Inflammatory macrophage treated with lipopolysaccharide for 1 hour (primary cell): ENCODE data around the gene NCOR2.
"Not testable (repeated sequence)": the region's sequence is repeated elsewhere in the genome, so short reads cannot be mapped to it uniquely, and the experiment has no call there.

Experiments used
- DNase-seq, 2 donors: peaks; one replicate each; pipeline ENCODE4 v3.0.0-alpha.2; 2020 to 2022

The NCOR2 gene

DNA sequence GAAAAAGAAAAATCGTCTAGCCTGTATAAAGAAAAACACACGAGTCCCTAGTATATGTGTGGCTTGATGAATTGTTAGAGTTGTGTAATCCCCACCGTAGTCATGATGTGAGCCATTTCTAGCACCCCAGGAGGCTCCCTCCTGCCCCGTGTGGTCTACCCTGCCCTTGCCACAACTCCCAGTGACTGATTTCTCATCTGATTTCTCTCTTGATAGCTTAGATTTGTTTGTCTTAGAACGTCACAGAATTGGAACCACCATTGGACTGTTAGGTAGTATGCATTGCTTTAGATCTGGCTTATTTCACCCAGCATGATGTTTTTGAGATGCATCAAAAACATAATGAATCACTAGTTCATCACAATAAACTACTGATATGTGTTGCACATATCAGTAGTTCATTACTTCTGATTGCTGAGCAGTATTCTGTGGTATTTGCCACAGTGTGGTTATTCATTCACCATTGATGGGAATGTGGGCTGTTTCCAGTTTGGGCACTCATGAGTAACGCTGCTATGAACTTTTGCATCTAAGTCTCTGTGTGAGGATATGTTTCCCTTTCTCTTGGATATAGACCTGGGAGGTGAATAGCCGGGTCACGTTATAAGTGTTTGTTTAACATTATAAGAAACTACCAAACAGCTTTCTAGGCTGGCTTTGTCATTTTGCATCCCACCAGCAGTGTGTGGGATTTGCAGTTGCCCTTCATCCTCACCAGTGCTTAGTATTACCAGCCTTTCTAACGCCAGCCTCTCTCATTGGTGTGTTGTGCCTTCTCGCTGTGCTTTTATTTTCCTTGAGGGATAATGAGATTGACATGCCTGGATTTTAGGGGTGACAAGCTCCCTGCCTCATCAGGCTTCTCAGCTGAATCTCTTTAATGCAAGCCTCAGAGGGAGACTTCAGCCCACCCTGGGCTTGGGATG lies 31.9 kb upstream of the NCOR2 start:
- peak in 1 of 2 donors; percentile 29 for DNase-seq

DNA sequence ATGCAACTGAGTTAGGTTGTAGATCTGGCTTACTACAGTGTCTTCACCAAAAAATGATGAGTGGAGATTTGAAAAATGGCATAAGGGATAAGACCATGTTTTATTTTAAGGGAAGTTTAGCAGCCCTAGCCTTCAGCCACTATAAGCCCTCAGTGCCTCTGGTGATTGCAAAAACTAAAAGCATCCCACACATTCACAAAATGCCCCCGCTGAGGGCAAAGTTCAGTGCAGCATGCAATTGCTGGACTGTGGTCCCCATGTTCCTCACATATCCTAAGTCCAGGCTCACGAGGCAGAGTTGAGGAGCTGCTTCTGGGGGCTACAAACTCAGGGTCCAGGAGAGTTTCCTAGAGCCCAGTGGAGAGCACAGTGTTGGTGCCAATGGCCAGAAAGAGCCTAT lies 29.6 kb upstream of the NCOR2 start:
- peak; percentile 43 to 62 for DNase-seq

DNA sequence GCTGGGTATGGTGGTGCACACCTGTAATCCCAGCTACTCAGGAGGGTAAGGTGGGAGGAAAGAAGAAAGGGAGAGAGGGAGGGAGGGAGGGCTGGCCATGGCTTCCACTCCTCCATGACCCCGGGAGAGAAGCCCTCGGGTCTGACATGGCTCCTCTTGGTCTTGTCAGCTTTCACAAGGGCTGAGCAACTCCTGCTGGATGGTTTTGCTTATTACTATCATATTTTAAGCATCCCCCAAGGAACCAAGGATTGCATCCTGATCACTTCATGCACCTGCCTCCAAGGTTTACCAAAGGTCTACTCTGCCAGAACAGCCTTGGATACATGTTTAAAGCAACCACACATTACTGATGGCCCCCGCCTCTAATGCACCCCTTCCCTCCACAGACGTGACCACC lies 28.0 kb upstream of the NCOR2 start:
- no peak for DNase-seq

DNA sequence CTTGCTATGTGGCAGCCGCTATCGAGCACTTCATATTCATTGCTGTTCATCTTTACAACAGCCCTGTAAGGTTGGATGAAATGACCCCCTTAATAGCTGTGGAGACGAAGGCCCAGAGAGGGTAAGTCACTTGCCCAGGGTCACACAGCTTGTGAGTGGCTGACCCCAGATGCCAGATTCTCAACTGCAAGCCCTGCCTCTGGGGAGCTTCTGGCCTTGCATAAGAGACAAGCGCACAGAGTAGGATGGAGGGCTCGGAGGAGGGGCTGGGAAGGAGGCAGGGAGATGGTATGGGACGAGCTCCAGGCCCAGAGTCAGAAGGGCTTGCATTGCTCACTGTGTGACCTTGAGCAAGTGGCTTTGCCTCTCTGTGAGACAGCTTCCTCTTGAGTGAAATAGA lies 27.4 kb upstream of the NCOR2 start:
- DNase-seq, result no peak

DNA sequence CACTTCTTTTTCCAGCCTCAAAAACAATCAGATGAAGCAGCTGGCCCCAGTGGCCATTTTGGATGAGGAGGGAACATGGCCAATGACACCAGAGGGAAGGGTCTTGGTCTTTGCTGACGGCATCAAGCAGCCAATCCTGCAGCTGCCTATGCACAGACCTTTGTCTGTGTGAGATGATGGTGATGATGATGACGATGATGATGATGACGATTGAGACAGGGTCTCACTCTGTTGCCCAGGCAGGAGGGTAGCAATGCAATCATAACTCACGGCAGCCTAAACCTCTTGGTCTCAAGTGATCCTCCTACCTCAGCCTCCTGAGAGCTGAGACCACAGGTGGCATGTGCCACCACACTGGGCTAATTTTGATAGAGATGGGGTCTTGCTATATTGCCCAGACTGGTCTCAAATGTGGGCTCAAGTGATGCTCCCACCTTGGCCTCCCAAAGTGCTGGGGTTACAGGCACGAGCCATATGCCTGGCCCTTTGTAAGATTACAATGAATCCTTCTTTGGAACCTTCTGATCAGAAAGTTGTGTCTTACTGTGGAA lies 26.5 kb upstream of the NCOR2 start:
- no peak for DNase-seq

DNA sequence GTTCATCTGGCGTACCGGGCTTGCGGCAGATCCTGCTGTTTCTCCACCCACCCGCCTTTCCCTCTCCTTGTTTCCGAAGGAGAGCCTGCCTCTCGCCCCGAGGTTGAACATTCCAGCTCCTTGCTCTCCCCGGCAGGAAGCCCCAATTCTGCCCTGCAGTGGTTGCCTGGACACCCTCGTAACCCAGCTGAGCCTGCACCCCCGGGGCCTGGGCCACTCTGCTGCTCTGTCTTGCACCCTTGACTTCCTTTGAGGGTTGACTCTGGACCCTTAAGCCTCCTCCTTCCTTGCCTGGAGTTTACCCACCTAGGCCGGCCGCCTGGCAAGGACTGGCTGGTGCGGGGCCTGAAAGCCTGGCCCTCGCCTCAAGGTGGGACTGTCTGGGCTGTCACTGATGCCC lies 25.8 kb upstream of the NCOR2 start:
- DNase-seq, result no peak

DNA sequence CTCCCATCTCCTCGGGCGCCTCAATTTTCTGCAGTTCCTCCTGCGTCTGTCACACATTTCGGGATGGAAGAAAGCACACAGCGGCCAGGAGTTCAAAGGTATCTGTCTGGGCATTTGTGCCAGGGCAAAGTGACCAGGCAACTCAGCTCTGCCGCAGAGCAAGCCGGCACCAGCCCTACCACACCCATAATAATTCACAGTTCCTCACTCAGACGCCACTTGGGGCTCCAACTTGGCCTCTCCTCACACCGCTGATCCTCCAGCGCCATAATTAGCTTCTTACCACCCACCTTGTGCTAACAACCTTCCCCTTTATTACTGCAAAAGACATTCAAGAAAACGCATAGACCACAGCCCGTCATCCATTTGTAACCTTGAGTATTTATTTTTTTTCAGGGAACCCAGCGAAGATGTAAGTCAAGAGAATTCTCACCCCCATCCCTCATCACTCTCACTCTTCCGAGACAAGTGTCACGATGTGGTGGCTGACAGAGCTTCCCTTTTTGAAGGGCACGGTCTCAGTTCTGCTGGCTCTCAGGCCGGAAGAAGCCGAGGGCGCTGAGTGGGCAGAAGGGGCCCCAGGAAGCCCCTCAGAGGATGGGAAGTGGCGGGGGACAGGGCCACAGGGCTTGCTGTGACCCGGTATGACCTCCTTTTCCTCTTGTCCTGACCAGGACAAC lies 25.2 kb upstream of the NCOR2 start:
- DNase-seq, result peak; percentile 67 to 79

DNA sequence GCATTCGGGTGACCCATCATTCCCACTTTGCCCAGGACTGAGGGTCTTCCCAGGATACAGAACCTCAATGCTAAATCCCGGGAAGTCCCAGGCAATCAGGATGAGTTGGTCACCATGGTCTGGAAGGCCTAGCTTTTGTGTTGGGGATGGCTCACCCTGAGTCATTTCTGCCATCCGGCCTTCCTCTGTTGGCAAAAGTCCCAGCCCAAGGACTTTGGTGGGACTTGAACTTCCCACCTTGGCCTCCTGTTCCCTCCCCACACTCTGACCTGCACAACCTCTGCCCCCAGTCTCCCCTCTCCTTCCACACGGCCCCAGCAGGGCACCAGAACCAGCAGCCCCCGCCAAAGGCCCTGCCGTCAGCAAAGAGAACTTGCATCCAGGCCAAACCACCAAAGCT lies 24.6 kb upstream of the NCOR2 start:
- no peak for DNase-seq

DNA sequence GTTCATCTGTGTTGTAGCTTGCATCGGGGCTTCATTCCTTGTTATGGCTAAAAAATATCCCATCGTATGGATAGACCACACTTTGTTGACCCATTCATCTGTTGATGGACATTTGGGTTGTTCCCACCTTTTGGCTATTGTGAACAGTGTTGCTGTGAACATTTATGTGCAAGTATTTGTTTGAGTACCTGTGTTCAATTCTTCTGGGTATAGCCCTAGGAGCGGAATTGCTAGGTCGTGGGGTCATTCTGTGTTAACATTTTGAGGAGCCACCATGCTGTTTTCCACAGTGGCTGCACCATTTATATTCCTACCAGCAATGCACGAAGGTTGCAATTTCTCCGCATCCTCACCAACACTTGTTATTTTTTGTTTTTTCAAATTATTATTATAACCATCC lies 23.0 kb upstream of the NCOR2 start:
- no peak for DNase-seq

DNA sequence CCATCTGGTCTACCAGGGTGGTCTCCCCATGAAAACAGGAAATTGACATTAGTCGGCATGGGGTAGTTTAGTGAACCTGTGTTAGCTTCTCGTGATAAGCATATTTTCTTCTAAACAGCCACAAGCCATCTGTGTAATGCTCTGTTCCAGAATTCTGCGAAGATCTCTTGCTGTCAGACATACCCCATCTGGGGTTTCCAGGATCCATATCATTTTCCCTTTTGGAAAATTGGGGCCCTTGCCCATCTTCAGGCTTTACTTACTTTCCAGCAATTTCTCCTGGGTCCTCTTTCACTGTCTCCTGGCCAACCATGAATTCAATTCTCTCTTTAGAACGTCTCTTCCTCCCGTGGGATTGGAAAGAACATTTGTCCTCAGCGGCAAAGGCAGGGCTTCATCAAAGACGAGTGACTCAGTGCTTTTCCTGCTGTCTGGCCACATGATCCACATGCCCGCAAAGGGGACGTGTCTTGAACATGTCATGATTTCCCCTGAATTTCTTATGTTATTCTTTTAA lies 21.4 kb upstream of the NCOR2 start:
- DNase-seq, result peak; percentile 62 to 69

DNA sequence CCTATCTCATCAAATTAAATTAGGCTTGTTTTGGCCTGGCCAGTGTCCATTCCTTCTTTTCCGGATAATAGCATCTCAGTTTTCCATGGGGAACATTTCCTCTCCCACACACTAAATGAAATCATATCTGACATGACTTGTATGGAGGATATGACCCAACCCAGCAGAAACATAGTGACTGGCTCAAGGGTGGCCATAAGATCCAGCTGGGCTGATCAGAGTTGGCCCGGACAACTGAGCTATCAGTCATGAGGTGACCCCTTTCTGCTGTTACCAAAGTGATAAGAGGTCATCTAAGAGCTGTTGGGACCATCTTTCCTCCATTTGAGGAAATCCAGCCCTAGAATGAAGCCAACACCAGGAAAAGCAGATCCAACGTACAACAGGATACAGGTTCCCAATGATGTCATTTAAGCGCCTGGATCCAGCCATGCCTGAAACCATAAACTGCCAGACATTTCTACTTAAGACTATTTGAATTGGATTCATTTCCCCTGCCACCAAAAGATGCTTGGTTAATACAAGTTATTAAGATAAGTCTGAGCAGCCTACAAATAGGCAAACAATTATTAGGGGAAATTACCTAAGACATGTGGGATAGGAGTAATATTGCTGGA lies 20.7 kb upstream of the NCOR2 start:
- no peak for DNase-seq

DNA sequence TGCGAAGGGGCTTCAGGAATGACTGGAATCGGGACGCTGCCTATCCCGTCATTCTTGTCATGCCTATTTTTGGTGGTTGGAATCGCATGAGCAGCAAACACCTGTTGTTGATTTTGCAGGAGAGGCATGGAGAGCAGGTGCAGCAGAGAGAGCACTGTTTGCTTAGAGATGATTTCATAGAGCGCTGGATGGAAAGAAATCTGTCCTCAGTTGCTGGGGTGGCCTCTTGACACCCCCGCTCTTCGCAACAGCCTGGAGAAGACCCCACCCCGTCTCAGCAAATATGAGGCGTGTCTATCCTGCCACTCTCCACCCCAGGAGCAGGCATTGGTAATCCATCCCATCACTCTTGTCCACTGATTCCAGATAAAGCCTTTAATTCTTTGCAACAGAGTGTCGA lies 19.3 kb upstream of the NCOR2 start:
- DNase-seq, result no peak

DNA sequence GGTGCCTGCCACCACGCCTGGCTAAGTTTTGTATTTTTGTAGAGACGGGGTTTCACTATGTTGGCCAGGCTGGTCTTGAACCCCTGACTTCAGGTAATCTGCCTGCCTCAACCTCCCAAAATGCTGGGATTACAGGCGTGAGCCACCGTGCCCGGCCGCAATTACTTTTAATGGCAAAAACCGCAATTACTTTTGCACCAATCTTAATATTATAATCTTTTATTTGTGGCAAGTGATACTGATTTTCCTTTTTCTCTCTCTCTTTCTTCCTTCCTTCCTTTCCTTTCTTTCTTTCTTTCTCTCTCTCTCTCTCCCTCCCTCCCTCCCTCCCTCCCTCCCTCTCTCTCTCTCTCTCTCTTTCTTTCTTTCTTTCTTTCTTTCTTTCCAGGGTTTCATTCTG lies 17.1 kb upstream of the NCOR2 start:
- DNase-seq, result not testable (repeated sequence)

DNA sequence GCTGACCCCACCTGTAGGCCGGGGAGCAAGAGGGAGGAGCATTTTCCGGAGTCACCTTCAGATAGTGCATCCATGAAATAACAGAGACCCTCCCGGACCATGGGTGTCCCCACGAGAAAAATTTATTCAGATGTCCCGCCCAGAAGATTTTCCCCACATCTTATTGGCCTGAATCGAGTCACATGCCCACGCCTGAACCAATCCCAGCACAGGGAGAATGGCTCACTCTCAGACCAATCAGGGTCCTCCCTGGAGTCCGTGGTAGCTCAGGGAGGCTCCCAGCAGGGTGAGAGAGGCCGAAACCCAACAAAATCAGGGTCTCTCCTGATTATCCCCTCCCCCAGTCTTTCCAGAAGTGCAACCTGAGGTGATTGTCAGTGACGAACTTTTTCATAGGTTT lies 16.4 kb upstream of the NCOR2 start:
- no peak for DNase-seq

DNA sequence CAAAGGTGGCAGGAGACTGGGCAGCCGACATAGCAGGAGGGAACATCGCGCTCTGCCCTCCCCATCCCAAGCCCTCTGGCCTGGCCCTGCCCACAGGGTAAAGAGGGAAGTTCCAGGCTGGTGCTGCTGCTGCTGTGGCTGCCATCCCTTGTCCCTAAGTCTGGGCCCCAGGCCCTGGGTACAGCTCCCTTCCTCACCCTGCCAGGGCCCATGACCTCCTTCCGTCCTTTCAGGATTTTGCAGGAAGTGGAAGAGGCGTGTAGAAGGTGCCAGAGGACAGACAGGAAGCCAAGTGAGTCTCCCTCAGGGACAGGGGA lies 14.7 kb upstream of the NCOR2 start:
- DNase-seq, result peak in 1 of 2 donors; percentile 47

DNA sequence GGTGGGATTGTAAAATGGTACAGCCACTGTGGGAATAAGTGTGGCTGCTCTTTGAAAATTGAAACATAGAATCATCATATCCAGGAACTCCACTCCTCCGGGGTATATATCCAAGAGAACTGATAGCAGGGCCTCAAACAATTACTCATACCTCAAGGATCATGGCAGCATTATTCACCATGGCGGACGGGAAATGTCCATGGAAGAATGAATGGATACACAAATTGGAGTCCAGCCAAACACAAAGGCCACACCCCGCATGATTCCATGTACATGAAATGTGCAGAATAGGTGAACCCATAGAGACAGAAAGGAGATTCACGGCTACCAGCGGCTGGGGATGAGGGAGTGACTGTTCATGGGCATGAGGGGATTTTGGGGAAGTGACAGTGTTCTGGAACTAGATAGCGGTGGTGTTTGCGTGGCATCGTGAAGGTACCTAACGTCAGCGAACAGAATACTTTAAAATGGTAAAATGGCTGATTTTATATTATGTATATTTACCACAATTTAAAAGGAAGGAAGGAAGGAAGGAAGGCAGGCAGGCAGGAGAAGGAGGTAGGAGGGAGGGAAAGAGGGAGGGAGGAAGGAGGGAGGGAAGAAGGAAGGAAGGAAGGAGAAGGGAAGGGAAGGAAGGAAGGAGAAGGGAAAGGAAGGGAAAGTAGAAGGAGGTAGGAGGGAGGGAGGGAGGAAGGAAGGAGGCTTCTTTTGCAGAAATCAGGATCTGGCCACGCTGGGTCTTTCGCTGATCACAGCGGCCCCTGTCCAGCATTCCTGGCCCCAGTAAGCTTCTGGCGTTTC lies 14.1 kb upstream of the NCOR2 start:
- no peak for DNase-seq

DNA sequence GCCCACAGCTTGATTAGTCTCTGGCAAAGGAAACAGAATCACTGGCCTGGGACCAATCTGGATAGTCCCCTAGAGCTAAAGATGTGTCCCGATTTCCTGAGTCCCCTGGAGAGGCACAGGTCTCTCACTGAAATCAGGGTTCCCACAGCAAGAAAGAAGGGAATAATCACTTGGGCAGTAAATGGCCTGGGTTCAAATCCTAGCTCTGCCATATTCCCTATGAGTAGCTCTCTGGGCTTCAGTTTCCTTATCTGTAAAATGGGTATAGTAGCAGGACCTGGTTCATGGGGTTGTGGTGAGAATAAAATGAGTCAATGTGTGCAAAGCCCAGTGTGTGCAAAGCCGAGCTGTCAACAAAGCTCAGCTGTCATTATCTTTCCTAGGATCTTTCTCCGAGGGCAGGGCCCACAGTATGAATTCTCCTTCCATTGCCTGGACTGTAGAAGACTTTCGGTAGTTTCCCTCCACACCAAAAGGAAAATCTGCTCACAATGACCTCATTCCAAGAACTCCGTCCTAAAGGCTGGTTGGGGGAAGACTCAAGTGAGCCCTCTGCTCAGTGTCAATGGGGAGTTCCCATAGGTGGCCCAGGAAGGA lies 12.6 kb upstream of the NCOR2 start:
- no peak for DNase-seq

DNA sequence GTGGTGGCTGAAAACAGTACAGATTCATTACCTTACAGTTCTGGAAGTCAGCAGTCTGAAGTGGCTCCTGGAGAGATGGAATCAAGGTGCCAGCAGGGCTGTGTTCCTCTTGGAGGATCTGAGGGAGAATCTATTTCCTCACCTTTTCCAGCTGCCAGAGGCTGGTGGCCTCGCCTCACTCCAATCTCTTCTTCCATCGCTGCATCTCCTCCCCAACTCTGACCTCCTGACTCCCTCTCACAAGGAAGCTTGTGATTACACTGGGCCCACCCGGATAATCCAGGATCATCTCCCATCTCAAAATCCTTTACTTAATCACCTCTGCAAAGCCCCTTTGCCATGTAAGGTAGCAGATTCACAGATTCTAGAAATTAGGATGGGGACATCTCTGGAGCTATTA lies 11.4 kb upstream of the NCOR2 start:
- DNase-seq, result no peak

DNA sequence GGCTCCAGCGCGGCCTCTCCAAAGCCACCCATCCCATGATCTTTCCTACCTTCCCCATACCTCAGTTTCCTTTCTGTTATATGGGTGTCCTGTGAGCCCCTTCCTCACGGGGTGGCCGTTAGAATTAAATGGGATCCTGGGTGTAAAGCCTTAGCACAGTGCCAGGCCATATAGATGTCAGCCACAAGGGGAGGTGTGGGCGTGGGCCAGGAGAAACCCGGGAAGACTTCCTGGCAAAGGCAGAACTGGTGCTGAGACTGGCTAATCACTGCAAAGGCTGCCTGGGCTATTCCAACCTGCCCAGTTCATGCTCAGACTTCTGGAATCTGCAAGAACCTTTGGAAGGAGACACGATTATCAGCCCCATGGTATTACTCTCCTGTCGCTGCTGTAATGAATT lies 11.0 kb upstream of the NCOR2 start:
- no peak for DNase-seq

DNA sequence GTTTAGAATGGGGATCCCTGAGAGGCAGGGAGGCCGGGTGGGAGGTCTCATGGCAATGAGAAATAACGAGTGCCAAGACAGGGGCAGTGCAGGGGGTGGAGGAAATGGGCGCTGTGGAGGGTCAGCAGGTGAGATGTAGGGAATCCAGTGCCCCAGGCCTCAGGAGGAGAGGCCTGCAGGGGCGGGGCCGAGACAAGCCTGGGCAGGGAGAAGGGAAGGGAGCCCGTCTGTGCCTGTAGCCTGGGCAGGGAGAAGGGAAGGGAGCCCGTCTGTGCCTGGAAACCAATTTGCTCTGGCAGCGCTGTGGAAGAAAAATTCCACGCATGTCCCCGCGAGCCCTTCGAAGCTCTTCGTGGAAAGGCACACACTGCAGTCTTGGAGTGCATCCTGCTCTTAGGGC lies 10.6 kb upstream of the NCOR2 start:
- DNase-seq, result no peak

DNA sequence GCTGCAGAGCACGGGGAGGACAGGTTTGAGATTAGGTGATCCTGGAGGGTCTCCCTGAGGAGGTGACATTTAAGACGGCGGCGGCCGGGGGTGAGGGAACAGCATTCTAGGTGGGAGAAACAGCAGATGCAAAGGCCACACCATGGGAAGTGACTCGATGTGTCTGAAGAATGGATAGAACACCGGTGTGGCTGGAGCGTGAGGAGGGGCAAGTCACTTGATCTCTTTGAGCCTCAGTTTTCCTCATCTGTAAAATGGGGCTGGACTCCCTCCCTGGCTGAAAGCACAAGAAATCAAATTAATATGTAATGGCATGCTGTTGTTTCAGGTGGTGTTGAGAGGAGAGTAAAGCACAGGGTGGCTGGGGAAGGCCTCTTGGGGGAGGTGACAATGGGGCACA lies 10.0 kb upstream of the NCOR2 start:
- DNase-seq, result no peak

DNA sequence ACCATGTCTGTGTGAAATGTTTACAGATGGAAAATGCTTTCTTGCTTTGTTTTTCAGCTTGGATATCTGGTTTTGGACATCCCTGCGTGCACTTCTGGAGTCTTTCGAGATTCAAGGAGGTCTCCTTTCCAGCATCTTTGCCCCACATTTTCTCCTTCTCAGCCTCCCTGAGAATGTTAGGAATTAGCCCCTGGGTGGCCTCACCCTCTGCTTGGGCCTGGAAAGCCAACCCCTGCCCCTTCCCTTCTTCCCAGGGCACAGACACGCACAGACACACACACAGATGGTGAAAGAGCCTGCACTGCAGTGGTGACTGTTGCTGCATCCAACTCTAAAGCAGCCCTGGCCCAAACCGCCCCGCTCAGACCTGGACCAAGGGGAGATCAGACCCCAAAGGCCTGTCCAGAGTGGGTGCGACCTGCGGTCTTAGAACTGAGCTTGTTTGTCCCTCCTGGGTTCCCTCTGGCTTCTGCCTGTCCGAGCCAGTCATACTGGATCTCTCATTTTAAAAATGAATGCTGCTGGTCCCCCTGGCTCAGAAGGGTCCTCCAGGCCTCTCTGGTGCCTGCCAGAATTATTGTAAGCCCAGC lies 8.7 kb upstream of the NCOR2 start:
- DNase-seq, result no peak
